HepG2 (cell line): ENCODE results near the gene RAB11FIP2. TPM values are rescaled to one million over a fixed set of nuclear protein-coding genes. Genes with fewer than 3 reads are reported as not detected.
A peak's percentile ranks its signal among the peaks of the same experiment; 100 is the strongest.

Experiments used
- ATAC-seq: fragments of 200-7000 bp; cut with Tn5 transposase; 3 replicates; pipeline ENCODE4 v1.9.1; 2020; ENCODE audit warnings: mild to moderate bottlenecking, moderate library complexity
- BruUV-seq: library from RNA; stranded (reverse); fragments of 400-500 nt; replicated peaks from 2 replicates; lab custom pipeline; 2021; lab: Mats Ljungman, UMichigan
- CTCF ChIA-PET: fragments of 300-600 bp; formaldehyde crosslinking; extraction: SDS; loops from one replicate; lab custom pipeline; 2021; ENCODE audit warnings: low total read pairs, inconsistent platforms, low intra/inter-chr PET ratio; lab: Yijun Ruan, JAX
- POLR2A ChIA-PET: fragments of 350-600 bp; sonication (Branson Sonifier 250); formaldehyde crosslinking; loops from one replicate; lab custom pipeline; 2020; ENCODE audit warnings: antibody characterized with exemption, inconsistent platforms; lab: Yijun Ruan, JAX
- DNase-seq: peaks from one replicate; pipeline ENCODE4 v3.0.0-alpha.2; 2015; ENCODE audit warnings: low spot score
- FAIRE-seq: peaks from 3 replicates; lab custom pipeline; 2011; peaks lifted over from hg19 to GRCh38; lab: Jason Lieb, UNC
- H2AFZ ChIP-seq: one replicate; pipeline ENCODE4 v1.6.1; 2011; ENCODE audit warnings: low read length, inconsistent platforms
- H3K27ac ChIP-seq: fragments of 300-600 bp; 3 replicates; pipeline ENCODE4 v1.8.0; 2011; ENCODE audit warnings: mixed run types, mild to moderate bottlenecking, mixed read lengths, low read length, inconsistent platforms; ENCODE audit not compliant: insufficient read depth; ENCODE audit errors: extremely low read length
- H3K27me3 ChIP-seq, 2 experiments: fragments of 200-600 bp in 1 of 2; 2 replicates in 1 of 2; 3 replicates in 1 of 2; pipeline versions ENCODE4 v1.6.0 to v1.8.0; 2011; ENCODE audit warnings: low read length in 2 of 2, mild to moderate bottlenecking in 2 of 2, moderate library complexity in 2 of 2, inconsistent platforms in 1 of 2; ENCODE audit not compliant: insufficient read depth in 2 of 2, control insufficient read depth in 1 of 2
- H3K36me3 ChIP-seq, 2 experiments: fragments of 200-600 bp in 1 of 2; replicated peaks in 1 of 2; 2 replicates in 1 of 2; 3 replicates in 1 of 2; pipeline versions ENCODE4 v1.5.1 to v1.8.0; 2011; ENCODE audit warnings: low read length in 2 of 2, inconsistent platforms in 1 of 2; ENCODE audit not compliant: insufficient read depth in 2 of 2, control insufficient read depth in 1 of 2
- H3K4me1 ChIP-seq: 2 replicates; pipeline ENCODE4 v1.5.1; 2012; ENCODE audit warnings: low read length, inconsistent platforms; ENCODE audit not compliant: insufficient read depth
- H3K4me2 ChIP-seq: 2 replicates; pipeline ENCODE4 v1.6.0; 2011; ENCODE audit warnings: low read depth, low read length, inconsistent platforms
- H3K4me3 ChIP-seq, 3 experiments: fragments of 200-600 bp in 1 of 3; sonication (generic), shearing (Covaris generic) in 1 of 3; replicated peaks in 1 of 3; 2 replicates each; pipeline ENCODE4 v1.5.1; 2011 to 2016; ENCODE audit warnings: low read length in 3 of 3, inconsistent platforms in 2 of 3, low read depth in 2 of 3, mild to moderate bottlenecking in 2 of 3, control low read depth in 1 of 3, mixed read lengths in 1 of 3; ENCODE audit not compliant: insufficient read depth in 1 of 3
- H3K79me2 ChIP-seq: one replicate; pipeline ENCODE4 v1.6.1; 2011; ENCODE audit warnings: low read length, inconsistent platforms; ENCODE audit not compliant: insufficient read depth
- H3K9ac ChIP-seq: 2 replicates; pipeline ENCODE4 v1.6.0; 2011; ENCODE audit warnings: mild to moderate bottlenecking, low read depth, low read length, inconsistent platforms; ENCODE audit not compliant: insufficient read depth
- H3K9me3 ChIP-seq: 2 replicates; pipeline ENCODE4 v1.5.1; 2012; ENCODE audit warnings: mild to moderate bottlenecking, low read length
- H4K20me1 ChIP-seq: 2 replicates; pipeline ENCODE4 v1.6.0; 2011; ENCODE audit warnings: inconsistent platforms, mild to moderate bottlenecking, low read length, moderate library complexity; ENCODE audit not compliant: insufficient read depth
- BRCA1 ChIP-seq: sonication (generic); formaldehyde crosslinking; IDR thresholded peaks from 2 replicates; pipeline ENCODE4 v1.4.0; 2020; ENCODE audit warnings: missing genetic modification reagents
- ELF1 ChIP-seq: sonication (generic); formaldehyde crosslinking; IDR thresholded peaks from 2 replicates; pipeline ENCODE4 v1.4.0; 2020; ENCODE audit warnings: missing genetic modification reagents
- MAFK ChIP-seq, 2 experiments: IDR thresholded peaks in 1 of 2; conservative IDR thresholded peaks in 1 of 2; 2 replicates each; pipeline ENCODE4 v1.6.1; 2011; ENCODE audit warnings: improper control_type of control experiment in 2 of 2, low read length in 2 of 2
- PLSCR1 ChIP-seq: sonication (generic); formaldehyde crosslinking; IDR thresholded peaks from 2 replicates; pipeline ENCODE4 v1.5.0; 2020; ENCODE audit warnings: missing genetic modification reagents, mild to moderate bottlenecking, borderline replicate concordance
- SMAD1 ChIP-seq: sonication (generic); formaldehyde crosslinking; IDR thresholded peaks from 2 replicates; pipeline ENCODE4 v1.4.0; 2020; ENCODE audit warnings: missing genetic modification reagents, low read depth, mild to moderate bottlenecking, borderline replicate concordance
- ZNF567 ChIP-seq: sonication (generic); formaldehyde crosslinking; IDR thresholded peaks from 2 replicates; pipeline ENCODE4 v1.8.1; 2023; ENCODE audit warnings: mild to moderate bottlenecking, missing genetic modification reagents, borderline replicate concordance
- WGBS: methylation state at CpG from one replicate; pipeline ENCODE4 v1.1.6; 2017; ENCODE audit warnings: low lambda C conversion rate; 5-methylcytosine and 5-hydroxymethylcytosine counted together
- in situ Hi-C: cut with HindIII; loops from 2 replicates; pipeline ENCODE4 v1.10.0; 2017; ENCODE audit warnings: low pct_unique_long_range_greater_than_20kb; ENCODE audit not compliant: extremely low pct_ligation_motif_present
- intact Hi-C: fragments of 100-400 bp; cut with micrococcal nuclease; formaldehyde crosslinking; loops from one replicate; pipeline ENCODE4 v1.10.0; 2022; ENCODE audit not compliant: unreplicated experiment
- polyA plus RNA-seq, 8 experiments: library from polyadenylated mRNA; depleted of rRNA in 3 of 8; stranded (reverse) in 7 of 8; unstranded in 1 of 8; fragments of >200 nt; fragmentation: Illumina TruSeq in 4 of 8; extraction: Trizol in 4 of 8; gene quantifications; 2 replicates each; pipeline versions ENCODE4 v1.2.1 to v1.2.3, GENCODE V29; 2011 to 2016; ENCODE audit warnings: low read depth in 4 of 8, missing spikeins in 1 of 8, mixed read lengths in 1 of 8; ENCODE audit not compliant: insufficient read depth in 1 of 8
- total RNA-seq, 5 experiments: library from RNA; depleted of rRNA; stranded (reverse); fragments of >200 nt; fragmentation: Illumina TruSeq; extraction: Trizol; gene quantifications; 2 replicates each; pipeline ENCODE4 v1.2.3, GENCODE V29; 2016; ENCODE audit warnings: low read depth in 1 of 5

RAB11FIP2 gene
- total and polyA plus RNA-seq, 2 of the 13 experiments (the other 11 are each of a cell fraction or from before 2014, with no cell fraction given), result 4.7 to 13.0 TPM

- in situ Hi-C loops (no loop called here), intact Hi-C loops (no loop called here)
- no peak overlapping the region for H3K4me2 ChIP-seq
- peaks cover 0 to 5% of the 10 kb centered on the region in 2 experiments; a peak in 1 of 5 replicates for H3K27me3 ChIP-seq
- no peak for ATAC-seq
- no peaks in the 10 kb centered on the region for H3K79me2 ChIP-seq
- H2AFZ ChIP-seq, result no peak overlapping the region
- H3K36me3 ChIP-seq, result no peaks in the 10 kb centered on the region
- no peak overlapping the region for H3K4me3 ChIP-seq
- peaks cover 15% of the 10 kb centered on the region; the same call in 1 of the 2 replicates for H3K4me1 ChIP-seq
- 34% methylated on average over 4 of the region's 4 CpGs for WGBS
- no peak overlapping the region for H3K27ac ChIP-seq
- BruUV-seq, result no TSS peak
- H3K9ac ChIP-seq, result no peak overlapping the region
- CTCF ChIA-PET, result no interaction called here
- POLR2A ChIA-PET, result no interaction called here
- no peaks in the 10 kb centered on the region for H3K9me3 ChIP-seq
- FAIRE-seq, result no peak
- H4K20me1 ChIP-seq, result no peaks in the 10 kb centered on the region
- DNase-seq, result no peak
- TF ChIP-seq BRCA1, result no peak
Measured at GRCh38 chr10:117964536-117964935, 82.2 kb downstream of the RAB11FIP2 start.

- Histone ChIP-seq H3K27ac (no peak overlapping the region), H3K4me2 (no peak overlapping the region), H3K36me3 (no peaks in the 10 kb centered on the region), H3K4me1 (0 out of 2 replicates have a peak, but pooled peaks cover 6% of the 10 kb centered on the region), H2AFZ (no peak overlapping the region), H3K9me3 (no peaks in the 10 kb centered on the region), H4K20me1 (no peaks in the 10 kb centered on the region), H3K9ac (no peak overlapping the region), H3K27me3 (peaks cover 0 to 5% of the 10 kb centered on the region in 2 experiments; a peak in 1 of 5 replicates), H3K4me3 (no peak overlapping the region), H3K79me2 (no peaks in the 10 kb centered on the region)
- intact Hi-C loops, result no loop called here
- TF ChIP-seq PLSCR1, result no peak
- TF ChIP-seq ZNF567 (CRISPR knock-in tag), result no peak
- no peak for TF ChIP-seq SMAD1 (CRISPR knock-in tag)
- TF ChIP-seq ELF1 (CRISPR knock-in tag), result no peak
- no peak for TF ChIP-seq MAFK (conservative IDR thresholded peaks at IDR 0.05 in 1 of 2, IDR thresholded peaks at IDR 0.05 in 1 of 2; ENCODE audit: low read length in 2 of 2)
- no peak for ATAC-seq
- WGBS, result 2% methylated on average over 4 of the region's 4 CpGs
- in situ Hi-C loops, result no loop called here
- FAIRE-seq, result no peak
- POLR2A ChIA-PET, result no interaction called here
- peak; percentile 19 for DNase-seq
- BruUV-seq, result no TSS peak
- CTCF ChIA-PET, result no interaction called here
Measured at GRCh38 chr10:117960345-117960935, 86.3 kb downstream of the RAB11FIP2 start.
